ENCODE measurements around the gene PYDC1.

- TF ChIP-seq CTCF (IDR thresholded peaks at IDR 0.05; ENCODE audit: low read depth, low read length) (no peak), MYC (IDR thresholded peaks at IDR 0.05; ENCODE audit: low read depth, low read length) (no peak)
These were observed 4.6 kb upstream of the PYDC1 start for GRCh38 chr16:31221357-31222160.

Measured in NB4 (cell line).